ENCODE measurements around the gene SLC7A11.

DNA sequence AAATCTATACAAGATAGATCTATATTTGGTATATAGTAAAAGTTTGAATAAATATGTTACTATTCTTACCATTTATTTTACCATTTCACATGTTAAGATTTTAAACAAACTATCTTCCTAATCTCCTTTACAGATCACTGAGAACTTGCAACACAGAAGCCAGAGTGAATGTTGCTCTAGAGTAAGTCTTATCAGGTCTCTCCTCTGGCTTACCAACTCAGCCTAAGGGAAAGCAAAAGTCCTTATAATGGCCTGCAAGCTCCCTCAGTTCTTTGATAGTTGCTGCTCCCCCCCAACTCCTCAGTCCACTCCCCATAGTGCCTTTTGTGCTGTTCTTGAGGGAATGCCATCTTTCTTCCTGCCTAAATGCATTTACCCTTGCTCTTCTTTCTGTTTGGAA is 25.7 kb upstream of the SLC7A11 start:
- TF ChIP-seq, protein P1, sequence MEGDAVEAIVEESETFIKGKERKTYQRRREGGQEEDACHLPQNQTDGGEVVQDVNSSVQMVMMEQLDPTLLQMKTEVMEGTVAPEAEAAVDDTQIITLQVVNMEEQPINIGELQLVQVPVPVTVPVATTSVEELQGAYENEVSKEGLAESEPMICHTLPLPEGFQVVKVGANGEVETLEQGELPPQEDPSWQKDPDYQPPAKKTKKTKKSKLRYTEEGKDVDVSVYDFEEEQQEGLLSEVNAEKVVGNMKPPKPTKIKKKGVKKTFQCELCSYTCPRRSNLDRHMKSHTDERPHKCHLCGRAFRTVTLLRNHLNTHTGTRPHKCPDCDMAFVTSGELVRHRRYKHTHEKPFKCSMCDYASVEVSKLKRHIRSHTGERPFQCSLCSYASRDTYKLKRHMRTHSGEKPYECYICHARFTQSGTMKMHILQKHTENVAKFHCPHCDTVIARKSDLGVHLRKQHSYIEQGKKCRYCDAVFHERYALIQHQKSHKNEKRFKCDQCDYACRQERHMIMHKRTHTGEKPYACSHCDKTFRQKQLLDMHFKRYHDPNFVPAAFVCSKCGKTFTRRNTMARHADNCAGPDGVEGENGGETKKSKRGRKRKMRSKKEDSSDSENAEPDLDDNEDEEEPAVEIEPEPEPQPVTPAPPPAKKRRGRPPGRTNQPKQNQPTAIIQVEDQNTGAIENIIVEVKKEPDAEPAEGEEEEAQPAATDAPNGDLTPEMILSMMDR (conservative IDR thresholded peaks at IDR 0.05; ENCODE audit: low read depth, low read length), result no peak
- TF ChIP-seq EZH2phosphoT487 (IDR thresholded peaks at IDR 0.05; ENCODE audit: borderline replicate concordance, low read length) (no peak), EZH2 (IDR thresholded peaks at IDR 0.05; ENCODE audit: low read length, unreplicated experiment) (no peak)

All from PC-3 (cell line).